GM06990 (cell line): ENCODE results near the gene PHF11.

Experiments used
- DNase-seq: peaks from one replicate; pipeline ENCODE4 v3.0.0-alpha.2; 2011; ENCODE audit not compliant: insufficient read length; ENCODE audit errors: extremely low read depth
- H3K27me3 ChIP-seq: replicated peaks from 2 replicates; pipeline ENCODE4 v1.6.0; 2011; ENCODE audit warnings: low read length; ENCODE audit not compliant: control insufficient read depth, insufficient read depth
- H3K36me3 ChIP-seq: 2 replicates; pipeline ENCODE4 v1.5.1; 2011; ENCODE audit warnings: low read length; ENCODE audit not compliant: control insufficient read depth, insufficient read depth
- H3K4me3 ChIP-seq: replicated peaks from 2 replicates; pipeline ENCODE4 v1.5.1; 2011; ENCODE audit warnings: low read depth, mild to moderate bottlenecking, control low read depth, low read length
- CTCF ChIP-seq: IDR thresholded peaks from 2 replicates; pipeline ENCODE4 v1.5.1; 2011; ENCODE audit warnings: low read length, control low read depth, mild to moderate bottlenecking, inconsistent platforms; ENCODE audit not compliant: insufficient read depth, poor library complexity, severe bottlenecking

PHF11 gene

DNA sequence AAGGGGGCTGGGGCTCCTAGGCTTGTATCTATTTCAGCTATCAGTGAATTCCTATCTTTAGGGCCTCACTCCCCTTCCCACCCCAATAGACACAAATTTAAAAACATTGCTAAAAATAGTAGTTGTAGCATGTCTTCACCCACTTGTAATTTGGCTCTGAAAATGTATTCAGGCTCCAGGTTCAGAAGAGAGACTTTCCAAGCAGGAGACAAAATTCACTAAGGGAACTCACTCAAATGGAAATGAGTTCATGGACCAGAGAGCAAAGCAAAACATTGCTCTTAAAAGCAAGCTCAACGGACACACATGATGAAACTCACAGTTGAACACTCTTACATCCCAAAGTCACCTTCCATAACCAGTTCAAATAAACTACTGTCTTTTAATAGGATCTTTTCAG is 36.8 kb downstream of the PHF11 start:
- Histone ChIP-seq H3K27me3 (no peaks in the 10 kb centered on the region), H3K36me3 (peaks cover 3% of the 10 kb centered on the region), H3K4me3 (no peak overlapping the region)
- DNase-seq, result no peak
- TF ChIP-seq CTCF, result no peak

GRCh38 chr13:49533011-49533410 is 37.3 kb downstream of the PHF11 start:
- H3K27me3 ChIP-seq, result no peaks in the 10 kb centered on the region
- TF ChIP-seq CTCF, result no peak
- no peak overlapping the region for H3K4me3 ChIP-seq
- DNase-seq, result no peak
- H3K36me3 ChIP-seq, result peaks cover 3% of the 10 kb centered on the region

GRCh38 chr13:49533591-49534269 is 38.0 kb downstream of the PHF11 start:
- DNase-seq, result no peak
- H3K27me3 ChIP-seq, result no peaks in the 10 kb centered on the region
- TF ChIP-seq CTCF, result no peak
- H3K36me3 ChIP-seq, result peaks cover 3% of the 10 kb centered on the region
- H3K4me3 ChIP-seq, result no peak overlapping the region

GRCh38 chr13:49536144-49536873 is 40.6 kb downstream of the PHF11 start:
- no peak overlapping the region for H3K4me3 ChIP-seq
- no peak for TF ChIP-seq CTCF
- no peaks in the 10 kb centered on the region for H3K27me3 ChIP-seq
- DNase-seq, result no peak
- H3K36me3 ChIP-seq, result peaks cover 2% of the 10 kb centered on the region

DNA sequence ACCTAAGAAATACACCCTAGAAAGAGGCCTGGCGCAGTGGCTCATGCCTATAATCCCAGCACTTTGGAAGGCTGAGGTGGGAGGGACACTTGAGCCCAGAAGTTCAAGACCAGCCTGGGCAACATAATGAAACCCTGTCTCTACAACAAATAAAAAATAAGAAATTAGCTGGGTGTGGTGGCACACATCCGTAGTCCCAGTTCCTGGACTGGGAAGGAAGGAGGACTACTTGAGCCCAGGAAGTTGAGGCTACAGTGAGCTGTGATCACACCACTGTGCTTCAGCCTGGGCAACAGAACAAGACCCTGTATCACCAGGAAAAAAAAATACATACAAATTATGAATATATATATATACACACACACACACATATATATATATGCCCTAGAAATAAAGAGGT is 42.7 kb downstream of the PHF11 start:
- no peak for TF ChIP-seq CTCF
- no peaks in the 10 kb centered on the region for H3K27me3 ChIP-seq
- no peak for DNase-seq
- no peak overlapping the region for H3K4me3 ChIP-seq
- peaks cover 2% of the 10 kb centered on the region for H3K36me3 ChIP-seq
